LNCAP (cell line): ENCODE data around the gene EZH2.

Experiments
- CTCF ChIP-seq: fragments of 450-650 bp; IDR thresholded peaks from 2 replicates; pipeline ENCODE4 v1.5.1; 2017; ENCODE audit warnings: mild to moderate bottlenecking

The EZH2 gene

GRCh38 chr7:148821422-148821821 lies 62.7 kb downstream of the EZH2 start:
- no peak for TF ChIP-seq CTCF

GRCh38 chr7:148819697-148820360 lies 64.3 kb downstream of the EZH2 start:
- no peak for TF ChIP-seq CTCF

- TF ChIP-seq CTCF: no peak
Measured at GRCh38 chr7:148815612-148816011, 68.5 kb downstream of the EZH2 start.

GRCh38 chr7:148814922-148815559 lies 69.0 kb downstream of the EZH2 start:
- TF ChIP-seq CTCF: no peak

- no peak for TF ChIP-seq CTCF
Measured at GRCh38 chr7:148813890-148814289, 70.2 kb downstream of the EZH2 start.

GRCh38 chr7:148811892-148812291 lies 72.2 kb downstream of the EZH2 start:
- TF ChIP-seq CTCF: no peak

- TF ChIP-seq CTCF: no peak
Measured at GRCh38 chr7:148809856-148810255, 74.2 kb downstream of the EZH2 start.
